Body of pancreas (tissue), 4 donors: ENCODE measurements around the gene TAF11L3. TPM values are rescaled to one million over a fixed set of nuclear protein-coding genes. Genes with fewer than 3 reads are reported as not detected.
"Not testable (repeated sequence)": the region's sequence is repeated elsewhere in the genome, so short reads cannot be mapped to it uniquely, and the experiment has no call there.

Experiments
- ATAC-seq: fragments of 150-250 bp; one replicate; pipeline ENCODE4 v1.9.1; 2016
- DNase-seq, 4 donors: peaks; one replicate each; pipeline ENCODE4 v3.0.0-alpha.2; 2019
- H3K27ac ChIP-seq, 4 donors: fragments of 200-600 bp; sonication (generic); 1 replicate in 3 of 4; 2 replicates in 1 of 4; pipeline versions ENCODE4 v1.5.1 to v1.6.1; 2016 to 2019; ENCODE audit warnings: mild to moderate bottlenecking in 1 of 4, mixed read lengths in 1 of 4, moderate library complexity in 1 of 4
- H3K27me3 ChIP-seq, 2 donors: fragments of 200-600 bp; sonication (generic); one replicate each; pipeline ENCODE4 v1.6.0; 2016; ENCODE audit warnings: mild to moderate bottlenecking in 1 of 2
- H3K36me3 ChIP-seq, 2 donors: fragments of 200-600 bp; sonication (generic); replicated peaks in 1 of 2; 2 replicates each; pipeline ENCODE4 v1.5.1; 2016; ENCODE audit warnings: low read depth in 2 of 2; ENCODE audit not compliant: insufficient read depth in 1 of 2
- H3K4me1 ChIP-seq: fragments of 200-600 bp; sonication (generic); one replicate; pipeline ENCODE4 v1.6.0; 2016
- H3K4me3 ChIP-seq, 2 donors: fragments of 200-600 bp; sonication (generic); 1 replicate in 1 of 2; 2 replicates in 1 of 2; pipeline ENCODE4 v1.5.1; 2016 to 2019
- H3K9me3 ChIP-seq, 3 donors: fragments of 200-600 bp; sonication (generic); 1 replicate in 2 of 3; 2 replicates in 1 of 3; pipeline ENCODE4 v1.5.1; 2016
- POLR2A ChIP-seq, 3 donors: fragments of 450-650 bp; IDR thresholded peaks; one replicate each; pipeline ENCODE4 v1.6.1; 2016; ENCODE audit warnings: antibody characterized with exemption in 3 of 3, mild to moderate bottlenecking in 2 of 3
- WGBS, 2 donors: methylation state at CpG; one replicate each; pipeline ENCODE4 v1.1.5; 2017; 5-methylcytosine and 5-hydroxymethylcytosine counted together
- intact Hi-C: fragments of 100-400 bp; cut with DNase I; formaldehyde crosslinking; loops from one replicate; pipeline ENCODE4 v1.15.1; 2023
- total RNA-seq, 2 donors: library from RNA; depleted of rRNA; stranded (reverse); fragments of >200 nt; gene quantifications; one replicate each; pipeline ENCODE4 v1.1.0, GENCODE V29; 2016
- TF ChIP-seq, protein P1 (sequence below), 7 experiments: fragments of 450-650 bp in 4 of 7; fragments of 200-600 bp in 3 of 7; sonication (generic) in 3 of 7; IDR thresholded peaks; one replicate each; pipeline ENCODE4 v1.5.1; 2016 to 2019; ENCODE audit warnings: antibody characterized with exemption in 7 of 7

TAF11L3 gene
- not detected for total RNA-seq

DNA sequence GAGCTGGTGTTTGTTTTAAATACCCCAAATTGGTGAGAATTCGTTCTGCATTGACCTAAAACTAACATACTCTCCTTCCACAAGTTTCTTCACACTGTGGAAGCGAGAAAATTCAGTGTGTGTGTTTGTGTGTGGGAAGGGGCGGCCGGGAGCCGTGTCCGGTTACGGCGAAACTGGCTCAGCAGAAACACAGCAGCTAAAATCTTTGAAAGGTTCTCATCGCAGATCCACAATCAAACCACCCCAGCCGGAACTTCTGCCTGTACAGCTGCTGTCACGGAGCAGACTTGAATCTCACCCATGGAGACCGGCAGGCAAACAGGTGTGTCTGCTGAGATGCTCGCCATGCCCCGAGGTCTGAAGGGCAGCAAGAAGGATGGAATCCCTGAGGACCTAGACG is at the start of gene TAF11L3:
TAF11L3 (plus strand) TSS at position 301 of the 400 bp plus-strand sequence.
- ATAC-seq, H3K27ac ChIP-seq, H3K9me3 ChIP-seq, DNase-seq, H3K4me3 ChIP-seq, intact Hi-C loops, H3K27me3 ChIP-seq, H3K4me1 ChIP-seq, H3K36me3 ChIP-seq: not testable (repeated sequence)
- no CpG with 5 or more reads among the region's 15 CpGs for WGBS, 2 donors

DNA sequence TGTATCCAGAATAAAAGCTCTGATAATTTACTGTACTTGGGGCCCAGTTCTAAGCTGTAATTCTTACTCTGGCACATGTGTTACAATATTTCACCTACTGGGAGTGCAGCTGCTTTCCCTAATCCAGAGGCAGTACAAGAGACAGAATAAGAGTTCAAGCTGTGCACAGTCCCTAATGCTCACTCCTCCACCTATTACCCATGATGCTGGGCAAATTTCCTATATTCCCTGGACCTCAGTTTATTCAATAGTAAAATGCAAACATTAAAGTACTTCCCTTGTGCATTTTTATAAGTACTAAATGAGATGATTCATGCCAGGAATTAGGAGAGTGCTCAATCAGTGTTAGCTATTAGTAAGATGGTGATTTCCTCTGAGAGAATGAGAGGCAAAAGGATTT is 48.1 kb upstream of the TAF11L3 start:
- TF ChIP-seq, protein P1, sequence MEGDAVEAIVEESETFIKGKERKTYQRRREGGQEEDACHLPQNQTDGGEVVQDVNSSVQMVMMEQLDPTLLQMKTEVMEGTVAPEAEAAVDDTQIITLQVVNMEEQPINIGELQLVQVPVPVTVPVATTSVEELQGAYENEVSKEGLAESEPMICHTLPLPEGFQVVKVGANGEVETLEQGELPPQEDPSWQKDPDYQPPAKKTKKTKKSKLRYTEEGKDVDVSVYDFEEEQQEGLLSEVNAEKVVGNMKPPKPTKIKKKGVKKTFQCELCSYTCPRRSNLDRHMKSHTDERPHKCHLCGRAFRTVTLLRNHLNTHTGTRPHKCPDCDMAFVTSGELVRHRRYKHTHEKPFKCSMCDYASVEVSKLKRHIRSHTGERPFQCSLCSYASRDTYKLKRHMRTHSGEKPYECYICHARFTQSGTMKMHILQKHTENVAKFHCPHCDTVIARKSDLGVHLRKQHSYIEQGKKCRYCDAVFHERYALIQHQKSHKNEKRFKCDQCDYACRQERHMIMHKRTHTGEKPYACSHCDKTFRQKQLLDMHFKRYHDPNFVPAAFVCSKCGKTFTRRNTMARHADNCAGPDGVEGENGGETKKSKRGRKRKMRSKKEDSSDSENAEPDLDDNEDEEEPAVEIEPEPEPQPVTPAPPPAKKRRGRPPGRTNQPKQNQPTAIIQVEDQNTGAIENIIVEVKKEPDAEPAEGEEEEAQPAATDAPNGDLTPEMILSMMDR (IDR thresholded peaks at IDR 0.05) = no peak
- TF ChIP-seq POLR2A (IDR thresholded peaks at IDR 0.05) = no peak
- intact Hi-C loops = no loop called here
- DNase-seq (no peak), ATAC-seq (no peak)
- Histone ChIP-seq H3K4me3 (no peak overlapping the region), H3K36me3 (no peaks in the 10 kb centered on the region), H3K27ac (no peak overlapping the region), H3K9me3 (no peaks in the 10 kb centered on the region), H3K4me1 (no peaks in the 10 kb centered on the region), H3K27me3 (no peaks in the 10 kb centered on the region)

GRCh38 chr5:17475064-17475463 is 43.1 kb upstream of the TAF11L3 start:
- ATAC-seq, intact Hi-C loops, H3K36me3 ChIP-seq, H3K4me1 ChIP-seq, H3K9me3 ChIP-seq, H3K27ac ChIP-seq, DNase-seq, H3K4me3 ChIP-seq, H3K27me3 ChIP-seq: not testable (repeated sequence)

GRCh38 chr5:17477043-17477442 is 41.1 kb upstream of the TAF11L3 start:
- Histone ChIP-seq H3K27me3 (no peaks in the 10 kb centered on the region), H3K4me1 (no peaks in the 10 kb centered on the region), H3K9me3 (no peaks in the 10 kb centered on the region), H3K27ac (no peak overlapping the region), H3K36me3 (no peaks in the 10 kb centered on the region), H3K4me3 (no peak overlapping the region)
- WGBS, 2 donors = 49 to 55% methylated on average over 3 of the region's 3 CpGs
- TF ChIP-seq POLR2A (IDR thresholded peaks at IDR 0.05) = no peak
- TF ChIP-seq, protein P1 (IDR thresholded peaks at IDR 0.05) = no peak
- DNase-seq (no peak), ATAC-seq (no peak)
- intact Hi-C loops = no loop called here

DNA sequence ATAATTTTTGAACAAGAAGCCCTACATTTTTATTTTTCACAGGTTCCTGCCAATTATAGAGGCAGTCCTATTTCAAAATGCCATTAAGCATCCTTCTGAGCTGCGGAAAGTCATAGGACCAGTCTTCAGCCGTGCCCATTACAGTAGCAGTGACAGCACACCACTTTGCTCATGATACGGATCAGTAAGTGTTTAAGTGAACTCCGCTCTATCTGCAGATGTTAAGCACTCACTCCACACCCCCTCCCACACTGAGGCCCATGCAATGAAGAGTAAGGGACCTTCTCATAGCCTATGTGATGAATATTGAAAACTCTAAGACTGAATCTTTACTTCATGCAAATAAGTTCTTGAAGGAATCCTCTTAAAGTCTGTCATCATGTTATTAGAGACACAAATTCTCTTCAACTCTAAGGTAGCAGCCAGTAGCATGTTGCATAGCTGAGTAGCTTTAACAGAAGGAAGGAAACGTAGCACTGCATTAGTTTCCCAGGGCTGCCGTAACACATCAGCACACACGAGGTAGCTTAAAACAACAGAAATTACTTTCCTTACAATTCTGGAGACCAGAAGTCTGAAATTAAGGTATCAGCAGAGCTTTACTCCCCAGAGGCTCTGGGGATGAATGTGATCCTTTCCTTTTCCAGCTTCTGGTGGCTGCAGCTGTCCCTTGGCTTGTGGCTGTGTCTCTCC is 40.4 kb upstream of the TAF11L3 start:
- H3K9me3 ChIP-seq = no peaks in the 10 kb centered on the region
- TF ChIP-seq, protein P1 (IDR thresholded peaks at IDR 0.05) = no peak
- no peak for TF ChIP-seq POLR2A (IDR thresholded peaks at IDR 0.05)
- ATAC-seq (no peak), DNase-seq (no peak)
- H3K27ac ChIP-seq = no peak overlapping the region
- intact Hi-C loops = no loop called here
- 49 to 51% methylated on average over 7 of the region's 7 CpGs for WGBS, 2 donors
- no peak overlapping the region for H3K4me3 ChIP-seq
- H3K27me3 ChIP-seq = no peaks in the 10 kb centered on the region
- no peaks in the 10 kb centered on the region for H3K4me1 ChIP-seq
- H3K36me3 ChIP-seq = no peaks in the 10 kb centered on the region

DNA sequence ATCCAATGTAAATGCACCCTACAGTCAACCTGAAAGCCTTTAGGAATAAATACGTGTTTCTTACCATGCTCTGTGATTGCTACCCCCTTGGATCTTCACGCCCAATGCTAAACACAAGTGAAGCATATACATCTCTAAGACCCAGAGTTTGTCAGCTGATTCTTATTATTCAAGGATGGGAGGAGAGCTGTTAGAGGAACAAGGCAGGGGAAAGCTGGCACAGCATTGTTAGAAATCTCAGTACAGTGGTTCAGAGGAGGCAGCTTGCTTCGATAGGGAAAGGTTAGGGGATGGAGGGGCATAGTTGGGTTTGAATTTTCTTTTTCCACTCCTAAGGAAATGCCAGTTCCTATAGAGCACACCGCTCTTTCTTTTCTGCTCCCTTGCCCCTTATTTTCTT is 36.8 kb upstream of the TAF11L3 start:
- no peaks in the 10 kb centered on the region for H3K27me3 ChIP-seq
- ATAC-seq (no peak), DNase-seq (no peak)
- H3K36me3 ChIP-seq = no peaks in the 10 kb centered on the region
- TF ChIP-seq, protein P1 (IDR thresholded peaks at IDR 0.05) = no peak
- TF ChIP-seq POLR2A (IDR thresholded peaks at IDR 0.05) = no peak
- H3K27ac ChIP-seq = no peak overlapping the region
- intact Hi-C loops = no loop called here
- no peaks in the 10 kb centered on the region for H3K4me1 ChIP-seq
- 54 to 55% methylated on average over 4 of the region's 4 CpGs for WGBS, 2 donors
- no peaks in the 10 kb centered on the region for H3K9me3 ChIP-seq
- no peak overlapping the region for H3K4me3 ChIP-seq
